ENCODE data around the gene GALC.
"Not testable (repeated sequence)": the region's sequence is repeated elsewhere in the genome, so short reads cannot be mapped to it uniquely, and the experiment has no call there.

GALC gene

DNA sequence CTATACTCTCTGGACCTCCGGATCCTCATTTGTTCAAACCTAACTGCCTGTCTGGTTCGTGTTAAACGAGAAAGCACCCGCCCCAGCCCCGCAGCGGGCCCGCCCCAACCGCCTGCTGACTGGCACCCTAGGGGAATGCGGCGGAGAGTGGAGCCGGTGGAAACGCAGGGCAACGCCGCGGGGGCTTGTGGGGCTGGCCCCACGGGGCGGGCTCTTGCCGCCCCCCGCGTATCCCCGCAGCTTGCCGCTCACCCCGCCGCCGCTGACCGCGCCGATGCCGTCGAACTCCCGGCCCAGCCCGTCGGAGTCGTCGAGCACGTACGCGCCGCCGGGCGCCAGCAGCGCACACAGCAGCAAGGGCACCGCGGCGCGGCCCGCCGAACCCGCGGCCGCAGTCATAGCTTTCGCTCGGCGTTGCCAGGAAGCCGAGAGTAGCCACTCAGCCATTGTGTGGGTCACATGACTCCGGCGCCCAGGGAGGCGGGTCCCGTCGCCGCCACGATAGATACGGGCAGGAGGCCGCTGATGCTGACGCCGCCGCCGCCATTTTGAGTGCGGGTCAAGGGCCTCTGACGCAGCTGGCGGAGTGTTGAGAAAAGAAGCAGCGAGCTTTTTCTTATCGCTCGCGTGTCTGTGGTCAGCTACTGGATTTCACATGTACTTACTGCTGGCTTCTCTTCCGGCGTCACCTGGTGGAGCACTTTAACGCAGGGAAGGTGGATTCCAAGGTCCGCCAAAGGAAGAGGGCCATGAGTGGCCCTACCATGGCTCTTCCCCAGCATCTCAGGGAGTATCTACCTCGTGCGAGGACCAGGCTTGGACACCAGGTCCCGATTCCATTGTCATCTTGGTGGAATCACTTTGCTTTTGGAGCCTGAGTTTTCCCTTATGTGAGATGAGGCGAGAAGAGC lies at the start of gene GALC:
Gene GALC, minus strand, starts transcription at position 465 of the 911 bp plus-strand sequence. Its CDS starts 18 bp downstream, at position 447.
- DNase-seq (ENCODE audit: low read depth), result peak; percentile 88

DNA sequence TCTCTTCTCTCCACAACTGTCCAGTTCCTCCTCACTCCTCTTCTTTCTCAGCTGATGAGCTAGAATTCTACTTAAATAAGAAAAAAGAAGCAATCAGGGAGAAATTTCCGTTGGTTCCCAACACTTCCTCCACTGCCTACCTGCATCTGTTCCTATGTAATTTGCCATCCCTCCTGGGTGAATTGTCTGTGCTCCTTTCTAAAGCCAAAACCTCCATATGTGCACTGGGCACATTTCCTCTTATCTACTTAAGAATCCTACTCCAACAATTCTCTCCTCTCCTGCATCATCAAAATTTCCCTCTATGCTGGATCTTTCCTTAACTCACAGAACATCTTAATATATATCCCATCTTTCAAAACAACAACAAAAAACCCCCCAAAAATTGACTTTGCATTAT lies 47.2 kb upstream of the GALC start:
- no peak for DNase-seq (ENCODE audit: low read depth)

DNA sequence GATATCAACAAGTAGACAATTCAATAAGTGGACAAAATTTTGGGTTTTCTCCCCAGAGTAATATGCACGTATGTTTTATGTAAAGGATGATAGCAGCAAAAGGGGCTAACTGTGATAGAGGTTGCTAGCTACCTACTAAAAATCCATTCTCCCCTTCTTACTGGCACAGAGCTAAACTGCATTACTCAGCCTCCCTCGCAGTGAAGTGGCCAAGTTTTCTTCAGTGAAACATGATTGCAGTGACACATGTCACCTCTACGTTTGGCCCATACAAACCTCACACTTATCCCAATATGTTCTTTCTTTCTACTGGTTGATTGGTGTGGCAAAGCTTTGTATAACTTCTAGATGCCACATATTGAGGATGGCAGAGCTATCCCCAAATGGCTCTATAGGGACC lies 46.2 kb upstream of the GALC start:
- DNase-seq (ENCODE audit: low read depth), result no peak

DNA sequence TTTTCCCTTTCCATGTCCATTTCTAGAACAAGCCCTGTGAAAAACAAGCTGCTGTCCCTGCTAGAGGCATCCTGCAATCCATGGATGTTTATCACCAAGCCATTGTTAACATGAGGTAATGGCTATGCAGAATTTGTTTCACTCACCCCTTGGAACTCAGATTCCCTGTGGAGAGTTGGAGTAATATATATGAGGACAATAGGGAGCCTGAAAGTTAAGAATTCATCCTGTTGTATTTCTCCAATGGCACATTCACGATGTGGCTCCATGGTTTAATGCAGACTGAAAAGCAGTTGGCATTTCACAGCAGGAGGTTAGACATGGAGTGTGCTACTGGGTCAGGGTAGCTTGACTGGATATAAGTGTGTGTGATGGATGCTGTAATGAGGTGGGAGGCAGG lies 44.3 kb upstream of the GALC start:
- DNase-seq (ENCODE audit: low read depth), result no peak

DNA sequence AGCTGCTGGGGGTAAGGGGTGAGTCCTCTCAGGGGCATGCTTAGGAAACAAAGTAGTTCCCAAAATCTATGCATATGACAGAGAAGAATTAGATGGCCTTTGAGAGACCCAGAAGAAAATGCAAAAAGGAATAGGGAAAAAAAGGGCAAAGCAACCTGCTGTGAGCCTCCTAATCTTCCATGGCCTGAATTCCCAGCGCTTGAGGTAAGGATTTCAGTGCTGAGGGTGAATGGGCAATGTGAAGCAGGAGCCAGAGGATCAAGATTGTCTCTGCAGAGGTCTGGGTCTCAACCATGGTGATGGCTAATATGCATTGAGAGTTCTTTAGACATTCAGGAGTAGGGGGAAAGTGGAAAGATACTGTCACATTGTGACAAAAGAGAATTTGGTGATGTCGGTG lies 43.4 kb upstream of the GALC start:
- DNase-seq (ENCODE audit: low read depth), result no peak

DNA sequence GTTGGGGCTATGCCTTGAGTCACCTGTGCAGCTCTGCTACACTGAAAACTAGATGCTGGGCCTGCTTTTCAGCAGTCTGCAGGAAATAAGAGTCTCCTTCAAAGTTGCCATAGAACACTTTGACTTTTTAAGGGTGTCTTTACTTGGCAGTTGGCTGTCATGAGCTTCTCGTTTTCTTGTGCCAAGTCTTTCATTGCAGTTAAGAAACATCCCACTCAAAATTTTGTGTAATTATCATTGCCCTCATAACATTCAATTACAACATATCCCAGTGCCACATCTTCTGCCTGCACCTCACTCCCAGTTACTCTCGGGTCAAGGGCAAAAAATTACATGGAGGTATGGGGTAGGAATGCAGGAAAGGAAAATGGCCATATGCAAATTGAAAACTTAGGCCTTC lies 41.1 kb upstream of the GALC start:
- DNase-seq (ENCODE audit: low read depth), result no peak

DNA sequence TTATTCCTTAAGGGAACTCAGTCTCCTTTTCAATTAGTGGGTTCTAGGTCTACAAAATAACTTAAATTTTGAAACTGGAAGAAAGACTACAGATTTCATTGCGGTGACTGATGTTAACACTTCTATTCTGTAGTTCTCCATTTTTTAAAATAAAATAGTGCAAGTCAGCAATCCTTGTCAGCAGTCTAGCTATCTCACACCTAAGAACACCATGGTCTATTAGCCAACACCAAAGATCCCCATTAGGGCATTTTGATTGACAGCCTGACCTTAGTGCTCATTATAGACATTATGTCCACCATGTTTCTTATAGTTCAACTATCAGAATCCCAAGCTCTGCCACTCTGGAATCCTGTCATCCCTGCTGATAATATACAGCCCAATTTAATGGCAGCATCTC lies 39.4 kb upstream of the GALC start:
- no peak for DNase-seq (ENCODE audit: low read depth)

DNA sequence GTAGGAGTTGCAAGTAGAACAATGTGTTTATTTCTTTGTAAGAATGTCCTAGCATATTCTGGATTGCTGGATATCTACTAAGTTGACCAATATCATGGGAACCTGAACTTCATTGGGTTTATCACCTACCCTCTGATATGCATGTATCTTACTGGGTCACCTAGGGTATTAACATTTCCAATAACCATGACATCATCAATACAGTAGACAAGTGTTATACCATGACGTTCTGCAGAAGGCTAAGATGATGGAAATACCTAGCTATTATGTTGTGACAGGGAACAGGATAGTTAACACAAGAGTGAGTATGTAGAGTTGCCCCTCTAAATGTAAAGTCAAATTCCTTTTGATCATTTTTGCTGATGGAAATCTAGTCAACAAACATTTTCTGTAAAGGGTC lies 37.9 kb upstream of the GALC start:
- DNase-seq (ENCODE audit: low read depth), result no peak

DNA sequence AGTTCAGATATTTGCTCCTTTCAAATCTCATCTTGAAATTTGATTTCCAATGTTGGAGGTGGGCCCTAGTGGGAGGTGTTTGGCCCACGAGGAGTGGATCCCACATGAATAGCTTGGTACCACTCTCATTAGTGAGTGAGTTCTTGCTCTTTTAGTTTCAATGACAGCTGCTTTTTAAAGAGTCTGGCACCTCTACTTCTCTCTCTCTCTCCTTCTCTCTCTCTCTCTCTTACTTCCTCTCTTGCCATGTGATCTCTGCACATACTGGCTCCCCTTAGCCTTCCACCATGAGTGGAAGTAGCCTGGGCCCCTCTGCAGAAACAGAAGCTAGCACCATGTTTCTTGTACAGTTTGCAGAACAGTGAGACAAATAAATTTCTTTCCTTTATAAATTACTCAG lies 37.1 kb upstream of the GALC start:
- DNase-seq (ENCODE audit: low read depth), result no peak

DNA sequence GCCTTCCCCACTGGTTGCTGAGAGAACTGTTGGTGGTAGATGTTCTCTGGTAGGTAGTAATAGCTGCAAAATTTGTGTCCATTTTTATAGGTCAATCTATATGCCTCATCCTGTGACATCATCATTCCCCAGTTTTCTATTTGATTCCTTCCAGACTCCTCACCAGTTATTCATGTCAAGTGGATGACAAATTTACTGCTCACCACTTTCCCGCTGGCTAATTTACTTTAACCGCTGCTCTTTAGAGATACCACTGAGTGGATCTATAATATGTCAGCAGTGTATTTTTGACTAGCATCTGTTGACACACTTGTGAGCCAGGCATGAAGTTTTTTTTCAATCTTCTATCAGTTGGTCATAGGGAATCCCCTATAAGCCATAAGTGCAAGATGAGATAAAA lies 36.5 kb upstream of the GALC start:
- no peak for DNase-seq (ENCODE audit: low read depth)

DNA sequence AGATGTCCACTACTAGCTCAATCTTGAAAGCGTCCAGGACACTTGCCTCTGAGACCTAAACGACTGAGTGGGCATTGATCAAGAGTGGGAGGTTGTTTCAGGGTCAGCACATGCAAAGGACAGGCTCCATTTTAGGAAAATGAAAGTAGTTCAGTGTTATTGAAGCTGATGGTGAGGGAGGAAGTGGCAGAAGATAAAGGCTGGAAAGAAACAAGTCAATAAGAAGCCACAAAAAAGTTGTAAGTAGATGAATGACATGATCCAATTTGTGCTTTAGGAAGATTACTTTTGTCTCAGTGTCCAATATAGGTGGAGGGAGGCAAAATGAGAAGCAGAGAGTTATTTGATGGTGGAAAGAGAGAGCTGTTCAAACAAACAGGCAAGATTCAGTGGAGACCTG lies 33.9 kb upstream of the GALC start:
- DNase-seq (ENCODE audit: low read depth), result no peak

DNA sequence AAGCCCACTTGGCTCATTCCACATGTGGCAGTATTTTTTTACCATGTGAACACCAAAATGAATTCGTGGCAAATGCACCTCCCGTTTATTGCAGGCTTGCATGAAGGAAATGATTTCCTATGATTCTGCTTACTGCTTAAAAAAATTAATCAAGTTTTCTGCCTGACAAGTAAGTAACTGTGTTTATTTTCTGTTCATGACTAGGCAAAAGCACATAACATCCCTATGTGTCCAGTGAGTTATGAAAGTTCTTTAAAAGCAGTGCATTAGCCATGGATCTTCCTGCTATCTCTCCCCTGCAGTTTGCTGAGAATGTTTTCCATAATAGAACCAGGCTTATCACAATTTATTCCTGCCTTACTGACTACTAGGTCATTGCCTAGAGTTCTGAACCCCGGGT lies 32.3 kb upstream of the GALC start:
- no peak for DNase-seq (ENCODE audit: low read depth)

DNA sequence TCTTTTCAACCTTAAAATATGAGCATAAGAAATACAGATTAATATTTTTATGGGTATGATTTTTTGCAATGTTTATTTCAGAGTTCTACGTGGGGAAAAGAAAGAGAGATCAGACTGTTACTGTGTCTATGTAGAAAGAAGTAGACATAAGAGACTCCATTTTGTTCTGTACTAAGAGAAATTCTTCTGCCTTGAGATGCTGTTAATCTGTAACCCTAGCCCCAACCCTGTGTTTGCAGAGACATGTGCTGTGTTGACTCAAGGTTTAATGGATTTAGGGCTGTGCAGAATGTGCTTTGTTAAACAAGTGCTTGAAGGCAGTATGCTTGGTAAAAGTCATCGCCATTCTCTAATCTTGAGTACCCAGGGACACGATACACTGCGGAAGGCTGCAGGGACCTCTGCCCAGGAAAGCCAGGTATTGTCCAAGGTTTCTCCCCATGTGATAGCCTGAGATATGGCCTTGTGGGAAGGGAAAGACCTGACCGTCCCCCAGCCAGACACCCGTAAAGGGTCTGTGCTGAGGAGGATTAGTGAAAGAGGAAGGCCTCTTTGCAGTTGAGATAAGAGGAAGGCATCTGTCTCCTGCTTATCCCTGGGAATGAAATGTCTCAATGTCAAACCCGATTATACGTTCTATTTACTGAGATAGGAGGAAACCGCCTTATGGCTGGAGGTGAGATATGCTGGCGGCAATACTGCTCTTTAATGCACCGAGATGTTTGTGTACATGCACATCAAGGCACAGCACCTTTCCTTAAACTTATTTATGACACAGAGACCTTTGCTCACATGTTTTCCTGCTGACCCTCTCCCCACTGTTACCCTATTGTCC lies 31.5 kb upstream of the GALC start:
- DNase-seq (ENCODE audit: low read depth), result not testable (repeated sequence)

DNA sequence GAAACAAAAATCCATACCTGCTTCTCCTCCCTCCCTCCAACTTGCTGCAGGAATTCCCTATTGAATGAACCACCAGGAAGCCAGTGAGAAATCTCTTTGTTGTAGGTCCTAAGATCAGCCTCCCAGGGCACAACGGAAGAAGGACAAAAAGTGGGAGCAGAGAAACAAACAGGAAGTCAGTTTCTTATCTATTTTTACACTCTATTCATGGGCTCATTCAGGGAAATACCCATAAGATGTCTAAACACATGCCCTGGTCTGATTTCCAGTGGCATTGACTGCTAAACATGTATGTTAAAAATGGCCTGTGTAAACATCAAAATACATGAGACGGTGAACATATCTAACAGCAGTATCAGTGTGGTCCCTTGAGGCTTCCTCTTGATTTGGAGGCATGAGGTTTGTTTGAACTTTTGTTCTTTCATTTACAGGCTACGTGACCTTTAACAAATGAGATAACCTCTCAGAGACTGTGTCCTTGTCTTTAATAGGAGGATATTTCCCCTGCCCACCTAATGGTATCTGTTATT lies 30.7 kb upstream of the GALC start:
- no peak for DNase-seq (ENCODE audit: low read depth)

DNA sequence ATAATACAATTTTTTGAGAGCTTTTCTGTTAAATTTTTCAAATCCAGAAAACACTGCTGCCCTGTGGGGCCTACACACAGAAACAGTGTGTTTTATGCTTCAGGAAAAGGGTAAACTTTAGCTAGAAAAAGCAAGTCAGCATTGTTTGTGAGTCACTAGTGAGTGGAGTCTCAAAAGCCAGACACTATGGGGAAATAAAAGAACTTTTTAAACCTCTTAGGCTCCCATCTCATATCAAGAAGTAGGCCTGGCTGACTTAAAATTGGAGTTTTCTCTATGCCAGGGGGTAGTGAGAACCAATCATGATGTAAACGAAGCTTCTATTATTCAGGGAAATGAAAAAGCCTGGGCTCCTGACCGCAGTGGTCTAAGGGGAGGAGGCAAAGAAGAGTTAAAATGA lies 24.6 kb upstream of the GALC start:
- no peak for DNase-seq (ENCODE audit: low read depth)

DNA sequence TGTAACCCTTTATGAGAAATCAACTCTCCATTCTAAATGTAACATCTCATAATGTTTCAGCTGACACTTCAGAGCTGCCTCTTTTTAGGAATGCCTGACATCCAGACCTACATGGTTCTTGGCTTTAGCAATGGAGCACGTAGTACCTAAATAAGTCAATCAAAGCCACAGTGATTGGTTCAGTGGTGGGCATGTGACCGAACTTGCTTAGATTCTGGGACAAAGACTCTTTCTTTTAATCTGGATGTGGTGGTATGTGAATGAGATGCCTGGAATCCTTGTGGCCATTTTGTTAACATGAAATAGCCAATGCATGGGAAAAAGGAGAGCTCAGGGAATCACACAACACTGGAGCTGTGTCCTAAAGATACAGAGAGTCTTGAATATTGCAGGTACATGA lies 23.8 kb upstream of the GALC start:
- DNase-seq (ENCODE audit: low read depth), result no peak

DNA sequence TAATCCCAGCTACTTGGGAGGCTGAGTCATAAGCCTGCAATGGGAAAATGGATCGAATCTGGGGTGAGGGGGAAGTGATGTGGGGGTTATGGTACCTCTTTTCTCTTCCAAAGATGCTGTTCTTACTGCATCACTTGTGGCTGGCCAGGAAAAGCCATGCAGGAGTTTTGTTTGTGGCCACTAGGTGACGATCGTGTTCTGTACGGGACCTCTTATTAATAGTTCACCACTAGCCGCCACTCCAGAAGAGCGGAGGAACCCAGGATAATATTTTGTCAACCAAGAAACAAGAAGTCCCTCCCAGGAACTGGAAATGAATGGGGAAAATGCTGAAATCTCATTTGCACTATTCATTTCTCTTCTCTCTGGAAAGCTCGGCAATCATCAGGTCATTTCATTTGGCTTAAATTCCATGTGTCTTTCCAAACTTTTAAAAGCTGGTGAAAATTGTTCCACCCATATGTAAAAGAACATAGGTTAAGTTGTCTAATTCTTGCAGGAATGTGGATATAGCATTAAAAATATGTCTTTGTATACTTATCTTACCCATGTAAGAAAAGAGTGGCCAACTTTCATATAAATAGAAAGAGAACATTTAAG lies 20.9 kb upstream of the GALC start:
- DNase-seq (ENCODE audit: low read depth), result no peak

DNA sequence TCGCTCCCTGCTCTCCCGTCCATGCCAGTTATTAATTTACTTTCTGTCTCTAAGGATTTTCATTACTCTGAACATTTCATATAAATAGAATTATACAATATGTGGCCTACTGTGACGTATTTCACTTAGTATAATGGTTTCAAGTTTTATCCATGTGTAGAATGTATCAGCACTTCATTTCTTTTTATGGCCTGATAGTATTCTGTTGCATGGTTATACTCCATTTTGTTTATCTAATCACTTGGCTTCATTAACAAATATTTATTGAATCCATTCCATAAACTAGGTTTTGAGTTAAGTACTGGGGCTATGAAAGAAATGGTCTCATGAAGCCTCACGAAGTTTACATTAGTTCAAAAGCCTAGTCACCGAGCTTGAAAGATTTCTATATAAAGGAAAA lies 19.5 kb upstream of the GALC start:
- no peak for DNase-seq (ENCODE audit: low read depth)

DNA sequence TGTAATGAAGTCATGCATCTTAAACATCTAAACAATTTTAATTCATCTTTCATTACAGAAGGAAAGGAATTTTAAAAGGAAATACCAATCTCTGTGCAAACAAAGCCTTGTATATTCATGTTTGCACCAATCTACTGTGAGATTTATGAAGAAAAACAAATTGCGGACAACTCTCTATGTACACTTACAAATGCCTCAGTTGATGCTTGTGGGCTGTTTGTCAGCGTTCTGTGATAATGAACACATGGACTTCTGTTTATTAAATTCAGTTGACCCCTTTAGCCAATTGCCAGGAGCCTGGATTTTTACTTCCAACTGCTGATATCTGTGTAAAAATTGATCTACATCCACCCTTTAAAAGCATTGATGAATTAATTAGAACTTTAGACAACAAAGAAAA lies 17.3 kb upstream of the GALC start:
- no peak for DNase-seq (ENCODE audit: low read depth)

DNA sequence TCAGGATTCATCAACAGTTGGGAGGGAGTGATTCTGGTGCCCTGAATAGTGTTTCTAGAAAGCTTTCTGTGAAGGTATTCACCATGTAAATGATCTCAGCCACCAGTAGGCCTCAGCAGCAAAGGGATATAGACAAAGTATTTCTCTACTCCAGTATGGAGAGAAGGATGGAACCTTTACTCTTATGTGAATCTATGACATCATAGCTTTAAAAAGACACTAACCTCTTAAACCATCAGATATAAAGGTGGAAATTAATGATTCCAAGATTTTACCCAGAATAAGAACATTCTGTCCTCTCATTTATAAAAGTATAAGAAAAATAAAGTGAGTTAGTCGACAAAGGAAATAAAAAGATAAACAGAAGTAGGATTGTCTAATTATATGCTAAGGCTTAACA lies 16.5 kb upstream of the GALC start:
- DNase-seq (ENCODE audit: low read depth), result no peak

DNA sequence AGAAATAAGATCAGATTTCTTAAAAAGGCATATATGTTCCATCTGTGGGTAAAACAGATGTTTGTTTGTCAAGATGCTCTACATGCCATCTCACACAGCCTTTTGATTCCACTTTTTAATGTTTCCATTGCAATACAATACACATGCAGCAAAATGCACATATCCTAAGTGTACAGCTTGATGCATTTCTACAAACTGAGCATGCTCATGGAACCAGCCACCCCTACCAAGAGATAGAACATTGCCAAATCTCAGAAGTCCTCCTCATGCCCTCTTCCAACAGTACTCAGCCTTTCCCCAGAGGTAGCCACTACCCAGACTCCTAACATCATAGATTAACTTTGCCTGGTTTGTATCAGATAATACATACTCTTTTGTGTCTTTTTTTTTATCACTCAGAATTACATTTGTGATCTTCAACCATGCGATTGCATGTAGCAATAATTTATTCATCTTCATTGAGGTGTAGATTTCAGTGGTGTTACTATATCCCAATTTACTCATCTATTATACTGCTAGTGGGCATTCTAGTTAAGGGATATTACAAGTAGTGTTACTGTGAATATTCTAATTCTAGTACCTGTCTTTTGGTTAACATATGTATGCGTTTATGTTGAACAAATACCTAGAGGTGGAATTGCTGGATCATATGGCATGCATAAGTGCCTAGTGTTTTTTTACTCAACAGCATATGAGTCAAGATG lies 15.2 kb upstream of the GALC start:
- DNase-seq (ENCODE audit: low read depth), result no peak

DNA sequence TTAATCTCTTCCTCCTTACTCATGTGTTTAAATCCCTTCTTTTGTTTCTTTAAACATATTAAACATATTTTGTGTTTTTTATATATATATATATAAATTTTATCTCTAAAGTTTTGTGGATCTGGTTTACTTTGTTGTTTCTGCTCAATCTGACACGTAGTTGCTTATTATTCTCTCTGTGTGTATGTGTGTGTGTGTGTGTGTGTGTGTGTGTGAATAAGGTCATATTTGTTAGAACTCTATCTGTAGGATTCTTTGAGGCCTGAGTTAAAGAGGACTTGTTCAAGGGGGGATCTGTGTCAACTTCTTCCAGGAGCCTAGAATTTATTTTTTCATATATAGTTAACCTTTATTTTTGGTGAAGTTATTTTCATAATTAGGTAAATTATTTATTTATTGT lies 14.6 kb upstream of the GALC start:
- no peak for DNase-seq (ENCODE audit: low read depth)

Measured in stimulated activated CD4-positive, alpha-beta T cell treated with anti-CD3 and anti-CD28 coated beads, Interleukin-2, amount 100 ng/mL, for 4 hours (primary cell).